HG03469 (cell line): Measurements from ENCODE around the gene HMCN2.

Experiments
- ATAC-seq: cut with Tn5 transposase; IDR thresholded peaks from one replicate; pipeline ENCODE4 v1.9.1; 2021; ENCODE audit warnings: mild to moderate bottlenecking, moderate library complexity, moderate number of reproducible peaks; ENCODE audit not compliant: unreplicated experiment

Gene HMCN2

DNA sequence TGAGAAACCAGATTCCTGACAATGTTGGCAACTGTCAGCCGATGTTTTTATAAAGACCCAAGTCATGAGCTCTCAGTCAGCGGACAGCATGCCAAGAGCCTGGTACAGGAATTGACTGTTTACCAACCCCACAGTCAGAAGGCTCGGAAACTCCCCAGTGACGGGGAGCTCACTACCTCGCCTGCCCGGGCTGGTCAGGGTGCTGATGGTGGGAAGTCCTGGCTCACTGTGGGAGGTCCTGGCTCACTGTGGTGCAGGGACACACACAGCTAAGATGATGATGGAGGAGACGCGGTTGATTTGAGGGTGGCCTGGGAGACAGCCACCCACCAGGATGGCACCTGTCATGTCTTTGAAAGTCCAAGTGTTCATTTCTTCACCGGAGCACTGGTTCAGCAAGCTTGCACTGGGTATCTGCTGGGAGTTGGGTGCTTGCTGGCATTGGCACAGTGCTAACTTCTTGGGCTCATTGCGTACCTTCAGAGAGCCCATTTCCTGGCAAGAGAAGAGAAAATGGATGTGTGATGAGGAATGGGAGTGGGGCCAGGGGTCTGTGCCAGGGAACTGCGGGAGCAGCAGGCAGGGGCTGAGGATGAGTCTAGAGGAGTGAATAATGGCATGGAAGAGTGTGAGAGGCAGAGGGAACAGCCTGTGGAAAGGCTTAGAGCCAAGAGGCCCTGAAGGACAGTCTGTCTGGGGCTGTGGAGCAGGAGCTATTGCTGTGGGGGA lies 194.5 kb downstream of the HMCN2 start:
- ATAC-seq, result no peak

DNA sequence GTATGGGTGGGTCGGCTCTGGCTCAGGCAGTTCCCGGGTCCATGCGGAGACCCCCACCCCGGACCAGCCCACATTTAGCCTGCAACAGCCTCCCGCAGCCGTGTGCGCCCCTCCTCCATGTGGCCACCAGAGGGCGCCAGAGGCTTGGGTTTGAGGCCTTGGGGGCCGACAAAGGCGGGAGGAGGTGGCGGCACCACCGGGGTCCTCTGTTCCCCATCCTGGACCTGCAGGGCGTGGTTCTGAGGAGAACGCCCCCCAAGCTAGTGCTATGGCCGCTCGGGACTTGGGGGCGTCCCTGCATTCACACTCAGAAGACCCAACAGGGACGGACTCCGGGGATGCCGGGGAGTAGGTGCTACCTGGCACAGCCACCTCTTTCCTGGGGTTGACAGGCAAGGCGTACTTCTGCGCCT lies 195.7 kb downstream of the HMCN2 start:
- no peak for ATAC-seq

DNA sequence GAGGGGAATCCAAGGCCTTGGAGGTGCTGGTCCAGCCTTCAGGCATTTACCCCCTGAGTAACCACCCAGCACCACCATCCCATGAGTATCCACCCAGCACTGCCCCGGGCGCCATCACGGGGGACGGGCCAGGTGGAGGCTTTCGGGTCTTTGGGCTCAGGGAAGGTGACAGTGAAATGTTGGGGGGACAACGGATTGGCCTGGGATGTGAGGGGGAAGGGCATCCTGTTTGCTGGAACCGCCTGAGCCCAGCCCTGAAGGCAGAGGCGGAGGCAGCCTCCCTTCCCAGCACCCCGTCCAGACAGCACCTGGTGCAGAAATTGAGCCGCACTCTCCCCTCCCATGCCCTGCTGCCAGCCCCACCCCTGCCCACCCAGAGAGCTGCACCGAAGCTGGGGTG lies 196.2 kb downstream of the HMCN2 start:
- no peak for ATAC-seq

DNA sequence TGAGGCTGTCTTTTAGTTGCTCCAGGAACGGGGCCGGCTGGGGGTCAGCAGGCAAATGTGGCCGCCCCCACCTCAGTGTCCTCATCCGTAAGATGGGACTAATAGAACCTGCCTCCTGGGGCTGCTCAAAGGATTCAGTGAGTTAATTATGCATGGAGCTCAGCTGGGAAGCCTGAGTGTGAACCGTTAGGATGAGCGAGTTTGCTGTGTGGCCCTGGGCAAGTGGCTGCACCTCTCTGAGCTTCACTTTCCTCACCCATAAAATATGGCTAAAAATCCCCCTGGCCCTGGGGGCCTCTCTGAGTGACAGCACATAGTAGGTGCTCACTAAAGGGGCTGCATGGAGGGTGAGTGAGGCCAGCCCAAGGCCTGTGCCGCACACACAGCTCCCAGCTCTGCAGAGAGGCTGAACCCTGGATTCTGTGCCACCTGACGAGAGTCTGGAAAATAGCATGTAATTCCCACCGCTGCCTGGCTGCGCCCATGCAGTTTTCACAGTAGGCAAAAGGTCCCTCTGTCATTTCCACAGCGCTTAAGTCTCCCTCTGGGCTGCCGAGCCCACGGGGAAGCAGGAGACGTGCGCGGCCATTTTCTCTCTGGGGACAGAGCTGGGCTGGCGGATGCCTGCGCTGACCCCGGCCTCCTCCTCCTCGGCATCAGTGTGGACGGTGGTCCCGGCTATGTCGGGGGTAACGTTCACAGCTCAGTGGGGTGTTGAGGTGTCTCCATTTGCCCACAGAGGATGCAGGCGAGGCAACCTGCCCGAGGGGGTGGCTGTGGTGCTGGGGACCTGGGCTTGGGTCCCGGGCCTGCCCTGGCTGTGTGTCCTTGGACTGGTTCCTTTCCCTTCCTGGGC lies 197.4 kb downstream of the HMCN2 start:
- ATAC-seq, result no peak

DNA sequence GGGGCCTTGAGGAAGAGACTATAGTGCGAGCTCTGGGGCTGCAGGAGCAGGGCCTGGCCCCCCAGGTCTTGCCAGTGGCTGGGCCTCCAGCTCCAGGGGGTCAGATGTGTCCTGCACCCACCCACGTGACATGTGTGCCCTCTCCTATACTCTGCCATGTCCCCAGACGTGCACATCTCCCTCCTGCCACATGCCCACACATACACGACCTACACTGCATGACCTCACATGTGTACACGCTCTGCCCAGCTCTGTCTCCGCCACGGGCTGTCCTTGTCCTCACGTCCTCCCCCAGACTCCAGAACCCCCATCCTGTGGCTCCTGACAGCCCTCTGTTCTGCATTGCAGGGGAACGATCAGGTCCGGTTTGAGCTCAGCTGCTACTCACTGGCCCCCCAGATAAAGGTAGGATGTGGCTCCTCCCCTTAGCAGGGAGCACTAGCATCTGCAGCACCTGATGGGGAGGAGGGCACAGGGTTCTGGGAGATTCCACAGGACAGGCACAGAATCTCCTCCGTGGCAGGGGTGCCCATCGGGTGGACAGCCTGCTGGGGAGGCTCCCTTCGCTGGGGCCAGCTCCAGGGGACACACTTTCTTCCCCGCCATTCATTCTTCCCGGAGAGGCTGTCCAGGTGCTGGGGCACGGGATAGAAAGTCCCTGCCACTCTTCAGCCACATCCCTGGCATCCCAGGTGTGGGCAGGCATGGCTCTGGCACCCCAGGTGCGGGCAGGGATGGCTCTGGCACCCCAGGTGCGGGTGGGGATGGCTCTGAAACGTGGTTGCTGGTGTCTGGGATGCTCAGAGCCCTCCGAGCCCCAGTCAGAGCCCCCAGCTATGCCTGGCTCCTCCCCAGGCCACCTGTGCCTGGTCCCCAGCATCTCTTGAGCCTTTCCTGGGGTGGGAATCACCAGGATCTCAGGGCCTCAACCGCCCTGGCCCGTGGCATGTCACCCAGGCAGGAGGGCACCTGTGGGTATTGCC lies 198.5 kb downstream of the HMCN2 start:
- no peak for ATAC-seq

DNA sequence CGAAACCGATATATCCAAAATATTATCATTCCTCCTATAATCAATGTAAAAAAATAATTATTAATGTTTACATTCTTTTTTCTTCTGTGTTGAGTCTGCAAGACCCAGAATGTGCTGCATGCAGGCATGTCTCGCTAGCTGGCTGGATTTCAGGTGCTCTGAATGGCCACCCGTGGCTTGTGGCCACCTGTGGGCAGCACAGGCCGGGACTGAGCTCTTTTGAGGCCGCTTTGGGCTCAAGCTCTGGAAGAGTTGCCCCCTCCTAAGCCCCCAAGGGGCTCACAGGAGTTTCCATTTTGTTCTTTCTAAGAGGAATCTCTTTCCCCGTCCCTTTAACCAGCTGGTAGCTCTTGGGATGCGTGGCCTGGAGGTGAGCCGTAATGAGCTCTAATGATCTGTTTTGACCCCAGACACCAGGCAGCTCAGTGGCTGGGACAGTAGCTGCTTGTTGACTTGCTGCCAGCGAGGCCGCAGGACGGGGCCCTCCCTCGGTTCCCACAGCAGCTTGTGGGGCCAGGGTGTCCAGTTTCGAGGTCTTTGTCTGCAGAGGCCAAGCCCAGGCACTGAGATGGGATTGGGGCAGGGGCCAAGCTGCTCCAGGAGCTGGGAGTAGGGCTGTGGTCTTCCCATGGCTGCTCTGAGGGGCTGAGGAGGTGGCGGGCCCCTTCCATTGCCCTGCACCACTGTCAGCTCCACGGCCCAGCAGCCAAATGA lies 200.0 kb downstream of the HMCN2 start:
- no peak for ATAC-seq

DNA sequence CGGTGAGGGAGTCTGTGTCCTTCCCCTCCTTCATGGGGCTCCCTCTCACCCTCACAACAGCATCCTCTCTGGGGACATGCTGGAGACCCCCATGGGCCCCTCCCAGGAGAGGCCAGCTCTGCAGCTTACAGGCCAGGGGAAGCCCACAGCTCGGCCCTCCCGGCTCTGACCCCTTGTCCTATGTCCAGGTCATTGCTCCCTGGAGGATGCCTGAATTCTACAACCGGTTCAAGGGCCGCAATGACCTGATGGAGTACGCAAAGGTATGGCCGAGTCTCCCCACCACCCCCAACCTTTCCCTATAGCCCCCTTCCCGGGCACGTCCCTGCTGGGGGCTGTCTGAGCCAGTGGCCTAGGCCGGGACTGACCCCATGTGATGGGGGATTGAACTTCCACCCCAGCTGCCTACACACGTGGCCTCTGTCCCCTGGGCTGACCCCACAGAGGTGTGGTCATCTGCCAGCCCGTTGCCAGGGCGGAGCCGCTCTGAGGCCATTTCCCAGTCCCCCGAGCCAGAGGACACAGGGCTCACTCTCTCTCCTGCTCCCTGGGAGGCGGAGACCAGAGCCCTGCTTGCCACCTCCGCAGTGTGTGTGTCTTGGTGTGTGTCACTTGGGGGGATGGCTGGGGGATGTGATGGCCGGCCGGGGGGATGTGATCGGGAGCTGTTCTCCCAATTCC lies 201.1 kb downstream of the HMCN2 start:
- ATAC-seq, result no peak

GRCh38 chr9:130467316-130467715 lies 201.8 kb downstream of the HMCN2 start:
- no peak for ATAC-seq

GRCh38 chr9:130468566-130468965 lies 203.0 kb downstream of the HMCN2 start:
- no peak for ATAC-seq

GRCh38 chr9:130470269-130470668 lies 204.7 kb downstream of the HMCN2 start:
- no peak for ATAC-seq

DNA sequence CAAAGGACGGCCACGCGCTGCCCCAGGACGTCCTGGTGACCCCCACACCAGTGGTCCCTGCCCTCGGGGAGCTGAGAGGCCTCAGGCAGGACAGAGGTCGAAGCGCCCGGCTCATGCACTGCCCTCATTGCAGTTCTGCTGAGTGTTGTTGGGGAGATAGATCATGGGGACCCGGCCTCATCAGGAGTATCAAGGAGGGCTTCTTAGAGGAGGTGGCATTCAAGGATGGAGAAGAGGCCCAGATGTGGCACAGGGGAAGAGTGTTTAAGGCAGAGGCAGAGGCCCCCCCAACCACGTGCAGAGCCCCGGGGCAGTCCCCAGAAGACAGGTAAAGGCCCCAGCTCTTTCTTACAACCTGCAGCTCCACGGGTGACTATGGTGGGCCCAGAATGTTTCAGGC lies 205.4 kb downstream of the HMCN2 start:
- no peak for ATAC-seq

- ATAC-seq, result no peak
Observed at GRCh38 chr9:130471411-130472183, 206.0 kb downstream of the HMCN2 start.

- ATAC-seq, result no peak
Observed at GRCh38 chr9:130472184-130472705, 206.7 kb downstream of the HMCN2 start.

- ATAC-seq, result no peak
Observed at GRCh38 chr9:130473009-130473408, 207.4 kb downstream of the HMCN2 start.

DNA sequence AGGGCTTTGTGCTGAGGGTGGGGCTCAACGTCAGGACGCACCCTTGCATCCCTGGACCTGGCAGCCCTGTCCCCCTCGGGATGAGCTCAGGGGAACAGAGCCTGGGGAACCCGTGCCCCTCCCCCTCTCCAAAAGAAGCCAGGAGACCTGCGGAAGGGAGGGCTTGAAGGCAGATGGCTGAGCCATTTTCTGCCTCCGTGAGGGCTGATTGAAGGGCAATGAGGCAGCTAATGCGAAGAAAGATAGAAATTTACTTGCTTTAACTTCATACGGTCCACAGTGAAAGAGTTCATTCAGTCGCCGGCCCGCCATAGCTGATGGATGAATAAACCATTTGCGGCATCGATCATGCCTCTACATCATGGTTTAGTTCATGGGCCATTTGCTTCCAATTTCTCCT lies 208.0 kb downstream of the HMCN2 start:
- no peak for ATAC-seq

DNA sequence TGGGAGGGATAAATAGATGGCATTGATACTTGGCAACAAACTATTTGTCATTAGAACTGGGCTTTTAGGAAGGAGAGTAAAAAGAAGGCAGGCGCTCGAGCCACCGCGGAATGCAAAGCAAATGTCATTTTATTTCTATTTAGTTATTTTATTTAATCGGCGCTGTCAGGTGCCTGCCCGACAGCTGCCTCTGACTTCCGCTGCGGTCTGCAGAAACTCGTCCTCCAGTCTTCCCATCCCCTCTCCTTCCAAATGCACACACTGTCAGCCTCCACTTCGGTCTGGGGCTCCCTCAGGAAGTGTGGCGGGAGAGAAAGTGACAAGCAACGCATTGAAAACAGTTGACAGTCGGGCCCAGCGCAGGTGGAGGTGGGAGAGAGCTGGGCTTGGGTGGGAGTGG lies 208.5 kb downstream of the HMCN2 start:
- ATAC-seq, result no peak

- no peak for ATAC-seq
Observed at GRCh38 chr9:130476151-130476730, 210.7 kb downstream of the HMCN2 start.

DNA sequence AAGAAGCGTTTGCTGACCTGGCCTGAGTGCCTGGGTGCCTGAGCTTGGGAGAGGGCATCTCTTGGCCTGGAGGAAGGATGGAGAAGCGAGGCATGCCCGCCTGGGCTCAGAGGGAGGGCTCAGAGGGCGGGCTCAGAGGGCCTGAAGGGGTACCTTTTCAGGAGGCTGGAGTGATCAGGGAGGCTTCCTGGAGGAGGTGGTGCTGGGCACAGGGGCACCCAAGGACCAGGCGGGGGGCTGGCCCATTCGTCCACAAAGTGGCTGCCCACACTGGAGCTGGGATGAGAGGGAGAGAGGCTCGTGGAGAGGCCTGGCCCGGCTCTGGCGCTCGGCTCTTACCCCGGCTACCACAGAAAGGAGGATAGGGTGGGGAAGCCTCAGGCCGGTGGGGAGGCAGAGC lies 212.0 kb downstream of the HMCN2 start:
- no peak for ATAC-seq

GRCh38 chr9:130478152-130478551 lies 212.6 kb downstream of the HMCN2 start:
- ATAC-seq, result no peak
